ENCODE results near the gene TYRP1.

DNA sequence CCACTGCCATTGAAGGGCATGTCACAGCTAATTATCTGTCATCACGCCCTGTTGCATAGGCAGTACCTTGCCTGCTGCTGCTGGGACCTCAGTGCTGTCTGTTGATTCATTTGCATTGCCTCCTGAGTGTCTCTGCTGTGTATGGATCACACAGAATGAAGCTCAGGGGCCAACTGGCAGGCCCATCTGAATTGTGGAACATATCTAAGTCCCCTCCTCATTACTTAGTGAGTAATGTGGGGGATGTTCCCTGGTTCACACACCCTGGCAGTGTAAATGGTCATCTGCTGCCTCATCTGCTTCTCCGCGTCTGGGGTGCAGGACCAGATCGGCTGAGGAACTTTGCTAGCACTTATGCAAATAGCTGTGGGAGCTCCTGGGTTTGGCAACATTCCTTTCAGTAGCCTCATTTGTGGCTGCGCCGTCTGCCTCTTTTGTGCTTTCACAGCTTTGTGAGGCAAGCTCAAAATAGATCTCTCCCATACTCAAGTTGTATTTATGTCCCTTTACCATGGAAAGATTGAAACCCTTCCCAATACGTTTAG is 25.4 kb downstream of the TYRP1 start:
- TF ChIP-seq, protein P1, sequence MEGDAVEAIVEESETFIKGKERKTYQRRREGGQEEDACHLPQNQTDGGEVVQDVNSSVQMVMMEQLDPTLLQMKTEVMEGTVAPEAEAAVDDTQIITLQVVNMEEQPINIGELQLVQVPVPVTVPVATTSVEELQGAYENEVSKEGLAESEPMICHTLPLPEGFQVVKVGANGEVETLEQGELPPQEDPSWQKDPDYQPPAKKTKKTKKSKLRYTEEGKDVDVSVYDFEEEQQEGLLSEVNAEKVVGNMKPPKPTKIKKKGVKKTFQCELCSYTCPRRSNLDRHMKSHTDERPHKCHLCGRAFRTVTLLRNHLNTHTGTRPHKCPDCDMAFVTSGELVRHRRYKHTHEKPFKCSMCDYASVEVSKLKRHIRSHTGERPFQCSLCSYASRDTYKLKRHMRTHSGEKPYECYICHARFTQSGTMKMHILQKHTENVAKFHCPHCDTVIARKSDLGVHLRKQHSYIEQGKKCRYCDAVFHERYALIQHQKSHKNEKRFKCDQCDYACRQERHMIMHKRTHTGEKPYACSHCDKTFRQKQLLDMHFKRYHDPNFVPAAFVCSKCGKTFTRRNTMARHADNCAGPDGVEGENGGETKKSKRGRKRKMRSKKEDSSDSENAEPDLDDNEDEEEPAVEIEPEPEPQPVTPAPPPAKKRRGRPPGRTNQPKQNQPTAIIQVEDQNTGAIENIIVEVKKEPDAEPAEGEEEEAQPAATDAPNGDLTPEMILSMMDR (IDR thresholded peaks at IDR 0.05) = no peak
- TF ChIP-seq POLR2A (IDR thresholded peaks at IDR 0.05) = no peak
